Osteocyte (in vitro differentiated cells): Measurements from ENCODE around the gene RETREG2. TPM values are rescaled to one million over a fixed set of nuclear protein-coding genes. Genes with fewer than 3 reads are reported as not detected.
A peak's percentile ranks its signal among the peaks of the same experiment; 100 is the strongest.

ENCODE experiments used
- DNase-seq: peaks from one replicate; pipeline ENCODE4 v3.0.0; 2021; ENCODE audit warnings: mixed read lengths; ENCODE audit not compliant: unreplicated experiment; ENCODE audit errors: extremely low spot score
- H3K27ac Mint-ChIP-seq: one replicate; pipeline ENCODE4 v1.8.0; 2021; ENCODE audit warnings: mild to moderate bottlenecking, mixed read lengths; ENCODE audit not compliant: unreplicated experiment
- H3K27me3 Mint-ChIP-seq: one replicate; pipeline ENCODE4 v1.8.0; 2021; ENCODE audit warnings: mixed read lengths; ENCODE audit not compliant: unreplicated experiment
- H3K36me3 Mint-ChIP-seq: one replicate; pipeline ENCODE4 v1.8.0; 2021; ENCODE audit warnings: mixed read lengths; ENCODE audit not compliant: unreplicated experiment
- H3K4me1 Mint-ChIP-seq: one replicate; pipeline ENCODE4 v1.8.0; 2021; ENCODE audit warnings: mixed read lengths; ENCODE audit not compliant: unreplicated experiment
- H3K4me3 Mint-ChIP-seq: one replicate; pipeline ENCODE4 v1.8.0; 2021; ENCODE audit warnings: mild to moderate bottlenecking, moderate library complexity, mixed read lengths; ENCODE audit not compliant: unreplicated experiment
- H3K9me3 Mint-ChIP-seq: one replicate; pipeline ENCODE4 v1.8.0; 2021; ENCODE audit warnings: mixed read lengths; ENCODE audit not compliant: unreplicated experiment
- CTCF ChIP-seq: fragments of 200-600 bp; sonication (generic); IDR thresholded peaks from 2 replicates; pipeline ENCODE4 v1.5.0; 2021; ENCODE audit warnings: antibody characterized with exemption, mild to moderate bottlenecking, moderate library complexity
- total RNA-seq: library from RNA; stranded (reverse); gene quantifications from 2 replicates; pipeline ENCODE4 v1.2.1, GENCODE V29; 2021

RETREG2 gene
- total RNA-seq, 1 donor from 2014 or later: 101 TPM

GRCh38 chr2:219168932-219169331 lies 9.1 kb upstream of the RETREG2 start:
- H3K36me3 Mint-ChIP-seq: peaks cover 8% of the 10 kb centered on the region
- peaks cover 7% of the 10 kb centered on the region for H3K4me1 Mint-ChIP-seq
- DNase-seq: no peak
- no peaks in the 10 kb centered on the region for H3K9me3 Mint-ChIP-seq
- H3K27ac Mint-ChIP-seq: no peak overlapping the region
- no peak for TF ChIP-seq CTCF
- no peak overlapping the region for H3K4me3 Mint-ChIP-seq
- no peaks in the 10 kb centered on the region for H3K27me3 Mint-ChIP-seq

GRCh38 chr2:219169930-219170654 lies 8.0 kb upstream of the RETREG2 start, which contains the start of gene SLC23A3:
Gene SLC23A3 (minus strand): TSS chr2:219170029. CDS start chr2:219169984, 45 bp downstream.
- no peak for TF ChIP-seq CTCF
- Mint-ChIP-seq H3K27ac (no peak within 1 kb of the TSS), H3K4me1 (peaks cover 9% of the 10 kb centered on the region), H3K9me3 (no peaks in the 10 kb centered on the region), H3K4me3 (no peak within 1 kb of the TSS), H3K27me3 (no peaks in the 10 kb centered on the region), H3K36me3 (peaks cover 15% of the 10 kb centered on the region)
- DNase-seq: no peak

GRCh38 chr2:219171231-219171651 lies 6.8 kb upstream of the RETREG2 start:
- no peaks in the 10 kb centered on the region for H3K9me3 Mint-ChIP-seq
- peaks cover 19% of the 10 kb centered on the region for H3K4me1 Mint-ChIP-seq
- H3K36me3 Mint-ChIP-seq: peaks cover 15% of the 10 kb centered on the region
- no peak overlapping the region for H3K4me3 Mint-ChIP-seq
- no peaks in the 10 kb centered on the region for H3K27me3 Mint-ChIP-seq
- TF ChIP-seq CTCF: peak; percentile 78
- peak overlapping the region; percentile 77 for H3K27ac Mint-ChIP-seq
- no peak for DNase-seq

- peaks cover 15% of the 10 kb centered on the region for H3K36me3 Mint-ChIP-seq
- no peak for TF ChIP-seq CTCF
- no peak for DNase-seq
- no peaks in the 10 kb centered on the region for H3K9me3 Mint-ChIP-seq
- no peaks in the 10 kb centered on the region for H3K27me3 Mint-ChIP-seq
- H3K27ac Mint-ChIP-seq: peak overlapping the region; percentile 77
- H3K4me3 Mint-ChIP-seq: no peak overlapping the region
- H3K4me1 Mint-ChIP-seq: peaks cover 23% of the 10 kb centered on the region
These were observed 5.6 kb upstream of the RETREG2 start for GRCh38 chr2:219172231-219173154.

GRCh38 chr2:219173176-219173575 lies 4.9 kb upstream of the RETREG2 start:
- Mint-ChIP-seq H3K36me3 (peaks cover 15% of the 10 kb centered on the region), H3K9me3 (no peaks in the 10 kb centered on the region), H3K27ac (no peak overlapping the region), H3K4me3 (no peak overlapping the region), H3K4me1 (peaks cover 25% of the 10 kb centered on the region), H3K27me3 (no peaks in the 10 kb centered on the region)
- no peak for DNase-seq
- TF ChIP-seq CTCF: no peak
